GM20431 (cell line): ENCODE data around the gene ARHGAP15.

ENCODE experiments used
- in situ Hi-C: fragments of 300-500 bp; cut with MseI, MboI; formaldehyde crosslinking; loops from one replicate; pipeline ENCODE4 v1.15.0; 2020; ENCODE audit warnings: low sequenced_read_pairs; ENCODE audit not compliant: unreplicated experiment

ARHGAP15 gene

GRCh38 chr2:143629340-143629739 lies 500.1 kb downstream of the ARHGAP15 start:
- in situ Hi-C loops, result no loop called here

GRCh38 chr2:143632751-143633374 lies 503.6 kb downstream of the ARHGAP15 start:
- in situ Hi-C loops, result no loop called here

GRCh38 chr2:143633419-143633818 lies 504.2 kb downstream of the ARHGAP15 start:
- in situ Hi-C loops, result no loop called here

GRCh38 chr2:143635302-143635701 lies 506.1 kb downstream of the ARHGAP15 start:
- in situ Hi-C loops, result no loop called here

- in situ Hi-C loops, result no loop called here
These were observed 506.7 kb downstream of the ARHGAP15 start for GRCh38 chr2:143635936-143636335.

- in situ Hi-C loops, result no loop called here
These were observed 511.6 kb downstream of the ARHGAP15 start for GRCh38 chr2:143640826-143641225.

- in situ Hi-C loops, result no loop called here
These were observed 516.9 kb downstream of the ARHGAP15 start for GRCh38 chr2:143645921-143646645.

GRCh38 chr2:143649226-143649740 lies 520.1 kb downstream of the ARHGAP15 start:
- in situ Hi-C loops, result no loop called here

- in situ Hi-C loops, result no loop called here
These were observed 523.5 kb downstream of the ARHGAP15 start for GRCh38 chr2:143652692-143653091.

GRCh38 chr2:143668234-143668633 lies 539.0 kb downstream of the ARHGAP15 start:
- in situ Hi-C loops, result no loop called here

GRCh38 chr2:143674051-143674450 lies 544.8 kb downstream of the ARHGAP15 start:
- in situ Hi-C loops, result no loop called here

- in situ Hi-C loops, result no loop called here
These were observed 545.8 kb downstream of the ARHGAP15 start for GRCh38 chr2:143675021-143675420.

- in situ Hi-C loops, result no loop called here
These were observed 550.4 kb downstream of the ARHGAP15 start for GRCh38 chr2:143679617-143680016.

- in situ Hi-C loops, result no loop called here
These were observed 551.7 kb downstream of the ARHGAP15 start for GRCh38 chr2:143680885-143681405.

GRCh38 chr2:143682436-143683055 lies 553.3 kb downstream of the ARHGAP15 start:
- in situ Hi-C loops, result no loop called here

GRCh38 chr2:143683977-143684376 lies 554.8 kb downstream of the ARHGAP15 start:
- in situ Hi-C loops, result no loop called here

- in situ Hi-C loops, result no loop called here
These were observed 555.5 kb downstream of the ARHGAP15 start for GRCh38 chr2:143684551-143685320.

- in situ Hi-C loops, result no loop called here
These were observed 556.3 kb downstream of the ARHGAP15 start for GRCh38 chr2:143685421-143686078.

GRCh38 chr2:143686585-143687164 lies 557.5 kb downstream of the ARHGAP15 start:
- in situ Hi-C loops, result no loop called here
